GM12891 (cell line): ENCODE data around the gene MOV10.

Experiments
- POLR2A ChIP-seq: IDR thresholded peaks from 2 replicates; pipeline ENCODE4 v1.6.1; 2011; ENCODE audit warnings: low read depth, low read length, control low read depth
- POLR2AphosphoS5 ChIP-seq: IDR thresholded peaks from 2 replicates; pipeline ENCODE4 v1.6.1; 2011; ENCODE audit warnings: low read depth, low read length, control low read depth
- TAF1 ChIP-seq: IDR thresholded peaks from 2 replicates; pipeline ENCODE4 v1.6.1; 2011; ENCODE audit warnings: low read depth, low read length, control low read depth

DNA sequence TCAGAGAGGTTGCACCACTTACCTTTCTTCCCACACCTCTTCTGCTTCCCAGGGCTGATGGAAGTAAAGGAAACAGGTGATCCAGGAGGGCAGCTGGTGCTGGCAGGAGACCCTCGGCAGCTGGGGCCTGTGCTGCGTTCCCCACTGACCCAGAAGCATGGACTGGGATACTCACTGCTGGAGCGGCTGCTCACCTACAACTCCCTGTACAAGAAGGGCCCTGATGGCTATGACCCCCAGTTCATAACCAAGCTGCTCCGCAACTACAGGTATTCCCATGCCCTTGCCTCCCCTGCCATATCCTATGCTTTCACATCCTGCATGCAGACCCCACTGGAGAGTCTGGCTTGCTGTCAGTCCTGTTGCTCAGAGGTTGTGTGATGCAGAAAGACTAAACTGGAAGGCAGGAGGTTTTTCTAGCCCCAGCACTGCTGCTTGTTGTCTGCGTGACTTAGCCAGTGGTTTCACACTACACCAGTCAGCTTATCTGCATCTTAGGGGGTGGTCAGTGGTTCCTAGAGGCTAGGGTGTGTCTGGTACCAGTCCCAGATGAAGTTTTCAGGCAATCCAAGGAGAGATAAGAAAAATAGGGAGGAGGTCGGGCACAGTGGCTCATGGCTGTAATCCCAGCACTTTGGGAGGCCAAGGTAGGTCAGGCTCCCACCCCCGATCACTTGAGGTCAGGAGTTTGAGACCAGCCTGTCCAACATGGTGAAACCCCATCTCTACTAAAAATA is 22.3 kb downstream of the MOV10 start:
- TF ChIP-seq POLR2AphosphoS5 = no peak
- TF ChIP-seq POLR2A = no peak
- TF ChIP-seq TAF1 = no peak
